Tongue (tissue), 2 donors: ENCODE measurements around the gene AHCY. TPM values are rescaled to one million over a fixed set of nuclear protein-coding genes. Genes with fewer than 3 reads are reported as not detected.
A peak's percentile ranks its signal among the peaks of the same experiment; 100 is the strongest.
"Not testable (repeated sequence)": the region's sequence is repeated elsewhere in the genome, so short reads cannot be mapped to it uniquely, and the experiment has no call there.

ENCODE experiments used
- DNase-seq: peaks from one replicate; pipeline ENCODE4 v3.0.0-alpha.2; 2015
- total RNA-seq: library from RNA; depleted of rRNA; stranded (reverse); fragments of >200 nt; gene quantifications from one replicate; pipeline ENCODE4 v1.2.3, GENCODE V29; 2014

Gene AHCY
- total RNA-seq, 1 donor from 2014 or later: 73.4 TPM

- DNase-seq: peak; percentile 66
These were observed 19.3 kb upstream of the AHCY start for GRCh38 chr20:34322267-34323105.

- no peak for DNase-seq
These were observed 17.7 kb upstream of the AHCY start for GRCh38 chr20:34320861-34321260.

GRCh38 chr20:34318609-34319443 is 15.7 kb upstream of the AHCY start:
- DNase-seq: no peak

- no peak for DNase-seq
These were observed 13.2 kb upstream of the AHCY start for GRCh38 chr20:34316196-34316814.

- no peak for DNase-seq
These were observed 12.1 kb upstream of the AHCY start for GRCh38 chr20:34315236-34315635.

- DNase-seq: peak; percentile 94
These were observed 9.5 kb upstream of the AHCY start for GRCh38 chr20:34312544-34313217.

- DNase-seq: no peak
These were observed 8.9 kb upstream of the AHCY start for GRCh38 chr20:34312024-34312460.

GRCh38 chr20:34311118-34312023 is 8.2 kb upstream of the AHCY start:
- DNase-seq: peak; percentile 17

GRCh38 chr20:34310481-34311117 is 7.4 kb upstream of the AHCY start:
- no peak for DNase-seq

GRCh38 chr20:34309691-34310090 is 6.5 kb upstream of the AHCY start:
- no peak for DNase-seq

- no peak for DNase-seq
These were observed 2.4 kb upstream of the AHCY start for GRCh38 chr20:34305333-34306230.

GRCh38 chr20:34302312-34302722 is 838 bp downstream of the AHCY start:
- DNase-seq: no peak

- DNase-seq: no peak
These were observed 1.4 kb downstream of the AHCY start for GRCh38 chr20:34301587-34302311.

- DNase-seq: peak; percentile 58
These were observed 2.2 kb downstream of the AHCY start for GRCh38 chr20:34300809-34301586.

GRCh38 chr20:34300256-34300806 is 2.8 kb downstream of the AHCY start:
- DNase-seq: no peak

- no peak for DNase-seq
These were observed 3.4 kb downstream of the AHCY start for GRCh38 chr20:34299556-34300255.

- not testable (repeated sequence) for DNase-seq
These were observed 4.8 kb downstream of the AHCY start for GRCh38 chr20:34298294-34298784.
